Activated B cell treated with CpG ODN at 0.5 μM for 24 hours (primary cell): Measurements from ENCODE around the gene ROMO1. TPM values are rescaled to one million over a fixed set of nuclear protein-coding genes. Genes with fewer than 3 reads are reported as not detected.

Experiments
- ATAC-seq: fragments of 200-7000 bp; cut with Tn5 transposase; one replicate; pipeline ENCODE4 v1.10.0; 2021; ENCODE audit warnings: low read depth, mild to moderate bottlenecking, moderate library complexity
- CTCF ChIA-PET: fragments of 350-600 bp; sonication (Branson Sonifier 250); formaldehyde crosslinking; loops from one replicate; lab custom pipeline; 2021; ENCODE audit warnings: antibody characterized with exemption; lab: Charles Lee
- POLR2A ChIA-PET: fragments of 350-600 bp; sonication (Branson Sonifier 250); formaldehyde crosslinking; loops from one replicate; lab custom pipeline; 2021; ENCODE audit warnings: antibody characterized with exemption; lab: Charles Lee
- DNase-seq: peaks from one replicate; pipeline ENCODE4 v3.0.0; 2022
- H3K27ac Mint-ChIP-seq: one replicate; pipeline ENCODE4 v1.8.0; 2020; ENCODE audit warnings: mixed read lengths
- H3K27me3 Mint-ChIP-seq: one replicate; pipeline ENCODE4 v1.8.0; 2021; ENCODE audit warnings: mixed read lengths
- H3K36me3 Mint-ChIP-seq: one replicate; pipeline ENCODE4 v1.8.0; 2021; ENCODE audit warnings: low read depth, mixed read lengths
- H3K4me1 Mint-ChIP-seq: one replicate; pipeline ENCODE4 v1.8.0; 2021; ENCODE audit warnings: mixed read lengths
- H3K4me3 Mint-ChIP-seq: one replicate; pipeline ENCODE4 v1.8.0; 2020; ENCODE audit warnings: mild to moderate bottlenecking, mixed read lengths
- H3K9me3 Mint-ChIP-seq: one replicate; pipeline ENCODE4 v1.8.0; 2020; ENCODE audit warnings: mixed read lengths
- CTCF ChIP-seq: fragments of 200-600 bp; IDR thresholded peaks from one replicate; pipeline ENCODE4 v1.8.0; 2022; ENCODE audit warnings: antibody characterized with exemption, mild to moderate bottlenecking
- intact Hi-C: fragments of 100-400 bp; cut with micrococcal nuclease; formaldehyde crosslinking; loops from one replicate; pipeline ENCODE4 v1.15.1; 2024
- total RNA-seq: library from RNA; stranded (reverse); gene quantifications from 2 replicates; pipeline ENCODE4 v1.2.3, GENCODE V29; 2022

Gene ROMO1
- total RNA-seq, 1 donor from 2014 or later: 96.8 TPM

GRCh38 chr20:35664466-35665206 lies 34.6 kb upstream of the ROMO1 start, which contains the start of the genes CPNE1 and RBM12:
TSS of gene CPNE1 (minus strand) at chr20:35664900. CDS start at chr20:35632923, 31,977 bp downstream.
TSS of gene RBM12 (minus strand) at chr20:35664900. CDS start at chr20:35655322, 9,578 bp downstream.
- Mint-ChIP-seq H3K4me1 (peaks cover 49% of the 10 kb centered on the region), H3K27ac (peak within 1 kb of the TSS; percentile 99), H3K4me3 (peak within 1 kb of the TSS; percentile 94), H3K36me3 (peaks cover 35% of the 10 kb centered on the region), H3K9me3 (no peaks in the 10 kb centered on the region), H3K27me3 (no peaks in the 10 kb centered on the region)
- intact Hi-C loops: loop anchor here (1.0 to 5.0 kb wide), 7 partner anchors 35 to 290 kb away; partner anchors contain the start of genes NFS1, PHF20, RBM39 and ROMO1
- CTCF ChIA-PET: interaction anchor here (1.2 to 1.4 kb wide), 2 partner anchors 46 to 61 kb away, joined by 3 to 7 read pairs; no protein-coding TSS in a partner anchor
- peak; percentile 77 for ATAC-seq
- peak; percentile 94 for DNase-seq
- no peak for TF ChIP-seq CTCF
- POLR2A ChIA-PET: interaction anchor here (0.6 to 4.7 kb wide), 27 partner anchors 9 to 1932 kb away, joined by 3 to 95 read pairs (median 5); partner anchors contain the start of genes CEP250, ERGIC3, MMP24OS and NFS1

GRCh38 chr20:35665949-35666288 lies 33.3 kb upstream of the ROMO1 start:
- CTCF ChIA-PET: interaction anchor here (0.9 kb wide), 1 partner anchor 166 kb away, joined by 3 read pairs; no protein-coding TSS in a partner anchor
- no peak for ATAC-seq
- Mint-ChIP-seq H3K4me1 (peaks cover 36% of the 10 kb centered on the region), H3K9me3 (no peaks in the 10 kb centered on the region), H3K36me3 (peaks cover 47% of the 10 kb centered on the region), H3K27ac (no peak overlapping the region), H3K27me3 (no peaks in the 10 kb centered on the region), H3K4me3 (peak overlapping the region; percentile 24)
- POLR2A ChIA-PET: interaction anchor here (0.7 to 4.7 kb wide), 7 partner anchors 10 to 1558 kb away, joined by 4 to 95 read pairs (median 6); partner anchors contain the start of genes CEP250, GDF5, NFS1 and RBM39
- intact Hi-C loops: loop anchor here (2.0 kb wide), 2 partner anchors 107 to 289 kb away; partner anchors contain the start of genes PHF20 and SCAND1
- no peak for DNase-seq
- TF ChIP-seq CTCF: no peak

GRCh38 chr20:35669221-35669620 lies 30.0 kb upstream of the ROMO1 start:
- no peak for TF ChIP-seq CTCF
- no peak for ATAC-seq

DNA sequence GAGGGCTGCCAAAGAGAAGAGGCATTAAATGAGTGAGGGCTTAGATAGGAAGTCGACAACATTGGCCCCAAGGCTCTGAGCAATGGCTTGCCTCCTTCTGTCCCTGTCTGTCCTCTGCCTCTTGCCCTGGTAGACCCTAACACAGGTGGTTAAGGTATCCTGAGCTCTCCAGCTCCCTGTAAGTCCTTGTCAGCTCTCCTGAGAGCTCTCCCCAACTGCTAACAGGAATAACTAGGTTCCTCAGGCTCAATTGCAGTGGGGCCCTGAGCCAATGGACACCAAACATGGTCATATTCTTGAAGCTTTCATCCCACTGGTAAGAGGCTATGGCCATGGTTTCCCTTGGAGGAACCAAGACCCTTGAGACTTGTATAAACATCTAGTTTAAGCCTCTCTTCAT lies 29.5 kb upstream of the ROMO1 start:
- ChIA-PET POLR2A (interaction anchor here (0.5 kb wide), 2 partner anchors 11 to 150 kb away, joined by 3 to 4 read pairs; no protein-coding TSS in a partner anchor), CTCF (no interaction called here)
- intact Hi-C loops: no loop called here

More at GRCh38 chr20:35669221-35669620, 30.0 kb upstream of the ROMO1 start:
- H3K36me3 Mint-ChIP-seq: peaks cover 59% of the 10 kb centered on the region
- intact Hi-C loops: no loop called here
- H3K4me1 Mint-ChIP-seq: peaks cover 5% of the 10 kb centered on the region
- CTCF ChIA-PET: no interaction called here
- no peaks in the 10 kb centered on the region for H3K9me3 Mint-ChIP-seq
- no peak overlapping the region for H3K4me3 Mint-ChIP-seq
- DNase-seq: no peak
- no peaks in the 10 kb centered on the region for H3K27me3 Mint-ChIP-seq
- no peak overlapping the region for H3K27ac Mint-ChIP-seq
- POLR2A ChIA-PET: interaction anchor here (0.5 kb wide), 1 partner anchor 150 kb away, joined by 4 read pairs; no protein-coding TSS in a partner anchor

More for the DNA sequence above, 29.5 kb upstream of the ROMO1 start:
- peaks cover 5% of the 10 kb centered on the region for H3K4me1 Mint-ChIP-seq
- no peak for TF ChIP-seq CTCF
- DNase-seq: no peak
- no peak for ATAC-seq
- peaks cover 59% of the 10 kb centered on the region for H3K36me3 Mint-ChIP-seq
- H3K9me3 Mint-ChIP-seq: no peaks in the 10 kb centered on the region
- H3K4me3 Mint-ChIP-seq: no peak overlapping the region
- H3K27ac Mint-ChIP-seq: no peak overlapping the region
- H3K27me3 Mint-ChIP-seq: no peaks in the 10 kb centered on the region
